T-helper 17 cell (primary cell): Measurements from ENCODE around the gene ARHGEF35. TPM values are rescaled to one million over a fixed set of nuclear protein-coding genes. Genes with fewer than 3 reads are reported as not detected.

ENCODE experiments used
- ATAC-seq: fragments of 150-1000 bp; cut with Tn5 transposase; 2 replicates; pipeline ENCODE4 v1.10.0; 2021; ENCODE audit warnings: mild to moderate bottlenecking, moderate library complexity
- DNase-seq, 3 donors: peaks; one replicate each; pipeline versions ENCODE4 v3.0.0 to v3.0.0-alpha.2; 2020 to 2021
- H3K9me3 ChIP-seq: one replicate; pipeline ENCODE4 v1.7.0; 2013; ENCODE audit warnings: low read length, mild to moderate bottlenecking; ENCODE audit not compliant: control insufficient read depth, poor library complexity, severe bottlenecking
- H3K27ac Mint-ChIP-seq: one replicate; pipeline ENCODE4 v1.8.0; 2022; ENCODE audit warnings: mild to moderate bottlenecking, moderate library complexity, mixed read lengths
- H3K27me3 Mint-ChIP-seq: one replicate; pipeline ENCODE4 v1.8.0; 2022; ENCODE audit warnings: mixed read lengths
- H3K36me3 Mint-ChIP-seq: one replicate; pipeline ENCODE4 v1.8.0; 2022; ENCODE audit warnings: low read depth, mixed read lengths
- H3K4me1 Mint-ChIP-seq: one replicate; pipeline ENCODE4 v1.8.0; 2022; ENCODE audit warnings: mild to moderate bottlenecking, mixed read lengths
- H3K4me3 Mint-ChIP-seq: one replicate; pipeline ENCODE4 v1.8.0; 2022; ENCODE audit warnings: mild to moderate bottlenecking, moderate library complexity, mixed read lengths
- total RNA-seq, 4 donors: library from RNA in 2 of 4; stranded (reverse) in 2 of 4; gene quantifications; one replicate each; pipeline ENCODE4 v1.2.3 and lab custom pipeline; 2022 to 2026

The ARHGEF35 gene
- total RNA-seq, 2 donors from 2014 or later: 2.2 TPM; not detected in 1

- no peak overlapping the region for H3K27ac Mint-ChIP-seq
- no peaks in the 10 kb centered on the region for H3K36me3 Mint-ChIP-seq
- no peaks in the 10 kb centered on the region for H3K4me1 Mint-ChIP-seq
- H3K27me3 Mint-ChIP-seq: peaks cover 31% of the 10 kb centered on the region
- DNase-seq (no peak), ATAC-seq (no peak)
- H3K9me3 ChIP-seq: no peaks in the 10 kb centered on the region
- H3K4me3 Mint-ChIP-seq: no peak overlapping the region
Measured at GRCh38 chr7:144158861-144159260, 36.8 kb downstream of the ARHGEF35 start.

- H3K4me3 Mint-ChIP-seq: no peak overlapping the region
- no peak for DNase-seq
- peaks cover 2% of the 10 kb centered on the region for H3K9me3 ChIP-seq
- no peaks in the 10 kb centered on the region for H3K4me1 Mint-ChIP-seq
- no peaks in the 10 kb centered on the region for H3K36me3 Mint-ChIP-seq
- ATAC-seq: no peak
- peaks cover 6% of the 10 kb centered on the region for H3K27me3 Mint-ChIP-seq
- H3K27ac Mint-ChIP-seq: no peak overlapping the region
Measured at GRCh38 chr7:144148224-144148827, 47.3 kb downstream of the ARHGEF35 start.

DNA sequence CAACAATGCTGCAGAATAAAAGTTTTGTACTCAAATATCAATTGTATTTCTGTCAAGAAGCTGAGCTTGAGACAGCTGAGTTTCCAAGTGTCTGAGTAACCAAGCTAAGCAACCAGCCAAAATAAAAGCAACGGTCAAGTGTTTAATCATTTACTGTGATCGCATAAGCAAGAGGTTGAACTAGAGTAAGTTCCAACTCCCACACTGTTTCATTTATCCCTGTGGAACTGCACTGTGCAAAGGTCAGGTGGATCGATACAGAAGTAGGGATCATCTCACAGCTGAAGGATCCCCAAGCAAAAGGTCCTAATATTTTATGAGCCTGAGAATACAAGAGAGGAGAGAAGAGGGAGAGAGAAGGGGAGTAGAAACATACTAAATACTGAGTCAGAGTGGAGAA, 51.2 kb downstream of the ARHGEF35 start:
- no peak for ATAC-seq
- H3K9me3 ChIP-seq: no peaks in the 10 kb centered on the region
- H3K27me3 Mint-ChIP-seq: no peaks in the 10 kb centered on the region

GRCh38 chr7:144142187-144142586, 53.4 kb downstream of the ARHGEF35 start:
- no peaks in the 10 kb centered on the region for H3K9me3 ChIP-seq
- ATAC-seq (no peak), DNase-seq (no peak)
- Mint-ChIP-seq H3K27ac (no peak overlapping the region), H3K36me3 (no peaks in the 10 kb centered on the region), H3K27me3 (peaks cover 4% of the 10 kb centered on the region), H3K4me3 (no peak overlapping the region), H3K4me1 (no peaks in the 10 kb centered on the region)

More for the DNA sequence above, 51.2 kb downstream of the ARHGEF35 start:
- Mint-ChIP-seq H3K27ac (no peak overlapping the region), H3K36me3 (no peaks in the 10 kb centered on the region), H3K4me3 (no peak overlapping the region), H3K4me1 (no peaks in the 10 kb centered on the region)
- DNase-seq: no peak

DNA sequence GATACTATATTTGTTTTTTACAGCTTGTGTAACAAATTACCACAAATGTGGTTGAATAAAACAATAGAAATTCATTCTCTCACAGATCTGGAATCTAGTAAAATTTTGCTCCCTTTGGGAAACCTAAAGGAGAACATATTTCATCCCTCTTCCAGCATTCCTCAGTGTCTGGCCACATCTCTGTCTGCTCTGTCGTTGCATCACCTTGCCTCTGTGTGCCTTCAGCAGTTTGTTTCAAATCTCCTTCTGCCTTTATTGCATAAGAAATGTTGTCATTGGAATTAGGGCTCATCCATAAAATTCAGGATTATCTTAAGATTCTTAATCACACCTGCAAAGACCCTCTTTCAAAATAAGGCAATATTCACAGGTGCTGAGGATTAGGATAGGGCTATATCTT, 58.1 kb downstream of the ARHGEF35 start:
- H3K9me3 ChIP-seq: no peaks in the 10 kb centered on the region
- no peak overlapping the region for H3K27ac Mint-ChIP-seq
- ATAC-seq (no peak), DNase-seq (no peak)
- H3K36me3 Mint-ChIP-seq: no peaks in the 10 kb centered on the region
- H3K4me1 Mint-ChIP-seq: no peaks in the 10 kb centered on the region
- H3K4me3 Mint-ChIP-seq: no peak overlapping the region
- peaks cover 11% of the 10 kb centered on the region for H3K27me3 Mint-ChIP-seq

Other genes starting within 250 kb of the ARHGEF35 start
- not detected for gene OR2F1, start 241.0 kb downstream of the ARHGEF35 start, total RNA-seq
- gene OR6B1, start 195.5 kb downstream of the ARHGEF35 start, total RNA-seq: not detected
- gene OR2A5, start 146.9 kb downstream of the ARHGEF35 start, total RNA-seq: not detected
- gene OR2A25, start 126.0 kb downstream of the ARHGEF35 start, total RNA-seq: not detected
- gene OR2A12, start 109.6 kb downstream of the ARHGEF35 start, total RNA-seq: not detected
- gene OR2A2, start 86.2 kb downstream of the ARHGEF35 start, total RNA-seq: not detected
- gene OR2A14, start 72.7 kb downstream of the ARHGEF35 start, total RNA-seq: not detected
- under 1 TPM in 1 of 2 donors, not detected in 1; 0.32 TPM for gene CTAGE4, start 12.4 kb downstream of the ARHGEF35 start, total RNA-seq
- under 1 TPM in 1 of 2 donors, not detected in 1; 0.07 TPM for gene OR2A42, start 43.8 kb upstream of the ARHGEF35 start, total RNA-seq
- gene OR2A7, start 69.0 kb upstream of the ARHGEF35 start, total RNA-seq: 1 to 10 TPM; 1.2 to 6.5 TPM
- gene CTAGE8, start 73.5 kb upstream of the ARHGEF35 start, total RNA-seq: 1 to 10 TPM in 1 of 2 donors, under 1 TPM in 1; 0.47 to 1.6 TPM
- not detected for gene OR2A1, start 116.6 kb upstream of the ARHGEF35 start, total RNA-seq
- gene ARHGEF5, start 159.6 kb upstream of the ARHGEF35 start, total RNA-seq: 10 to 100 TPM in 1 of 2 donors, 1 to 10 TPM in 1; 4.2 to 12.4 TPM
- gene NOBOX, start 207.9 kb upstream of the ARHGEF35 start, total RNA-seq: not detected